HepG2 (cell line): ENCODE data around the gene NACAD. TPM values are rescaled to one million over a fixed set of nuclear protein-coding genes. Genes with fewer than 3 reads are reported as not detected.

Source experiments
- THYN1 ChIP-seq: sonication (generic); formaldehyde crosslinking; IDR thresholded peaks from 2 replicates; pipeline ENCODE4 v1.8.1; 2023; ENCODE audit warnings: low read depth, mild to moderate bottlenecking, moderate library complexity, missing genetic modification reagents, borderline replicate concordance
- WIZ ChIP-seq: sonication (generic); formaldehyde crosslinking; IDR thresholded peaks from 2 replicates; pipeline ENCODE4 v1.5.1; 2020; ENCODE audit warnings: mild to moderate bottlenecking, missing genetic modification reagents
- ZBTB3 ChIP-seq: sonication (generic); formaldehyde crosslinking; IDR thresholded peaks from 2 replicates; pipeline ENCODE4 v1.4.0; 2020; ENCODE audit warnings: low read depth, mild to moderate bottlenecking, moderate library complexity, missing genetic modification reagents, borderline replicate concordance
- ZNF547 ChIP-seq: sonication (generic); formaldehyde crosslinking; IDR thresholded peaks from 2 replicates; pipeline ENCODE4 v1.5.1; 2020; ENCODE audit warnings: mild to moderate bottlenecking, missing genetic modification reagents
- polyA plus RNA-seq, 8 experiments: library from polyadenylated mRNA; depleted of rRNA in 3 of 8; stranded (reverse) in 7 of 8; unstranded in 1 of 8; fragments of >200 nt; fragmentation: Illumina TruSeq in 4 of 8; extraction: Trizol in 4 of 8; gene quantifications; 2 replicates each; pipeline versions ENCODE4 v1.2.1 to v1.2.3, GENCODE V29; 2011 to 2016; ENCODE audit warnings: low read depth in 4 of 8, missing spikeins in 1 of 8, mixed read lengths in 1 of 8; ENCODE audit not compliant: insufficient read depth in 1 of 8
- total RNA-seq, 5 experiments: library from RNA; depleted of rRNA; stranded (reverse); fragments of >200 nt; fragmentation: Illumina TruSeq; extraction: Trizol; gene quantifications; 2 replicates each; pipeline ENCODE4 v1.2.3, GENCODE V29; 2016; ENCODE audit warnings: low read depth in 1 of 5
- TF ChIP-seq, protein P1 (sequence below): sonication (generic); formaldehyde crosslinking; IDR thresholded peaks from 2 replicates; pipeline ENCODE4 v1.4.0; 2020; ENCODE audit warnings: missing genetic modification reagents, borderline replicate concordance
- TF ChIP-seq, protein P2 (sequence below): IDR thresholded peaks from 2 replicates; pipeline ENCODE4 v1.4.0; 2020; ENCODE audit warnings: mild to moderate bottlenecking, missing genetic modification reagents
- TF ChIP-seq, protein P3 (sequence below): sonication (generic); formaldehyde crosslinking; IDR thresholded peaks from 2 replicates; pipeline ENCODE4 v1.4.0; 2020; ENCODE audit warnings: missing genetic modification reagents, borderline replicate concordance
- TF ChIP-seq, protein P4 (sequence below): sonication (generic); formaldehyde crosslinking; IDR thresholded peaks from 2 replicates; pipeline ENCODE4 v1.9.0; 2021; ENCODE audit warnings: missing genetic modification reagents, borderline replicate concordance

Gene NACAD
- total and polyA plus RNA-seq, 2 of the 13 experiments (the other 11 are each of a cell fraction or from before 2014, with no cell fraction given), result 0.04 TPM; not detected in 1

DNA sequence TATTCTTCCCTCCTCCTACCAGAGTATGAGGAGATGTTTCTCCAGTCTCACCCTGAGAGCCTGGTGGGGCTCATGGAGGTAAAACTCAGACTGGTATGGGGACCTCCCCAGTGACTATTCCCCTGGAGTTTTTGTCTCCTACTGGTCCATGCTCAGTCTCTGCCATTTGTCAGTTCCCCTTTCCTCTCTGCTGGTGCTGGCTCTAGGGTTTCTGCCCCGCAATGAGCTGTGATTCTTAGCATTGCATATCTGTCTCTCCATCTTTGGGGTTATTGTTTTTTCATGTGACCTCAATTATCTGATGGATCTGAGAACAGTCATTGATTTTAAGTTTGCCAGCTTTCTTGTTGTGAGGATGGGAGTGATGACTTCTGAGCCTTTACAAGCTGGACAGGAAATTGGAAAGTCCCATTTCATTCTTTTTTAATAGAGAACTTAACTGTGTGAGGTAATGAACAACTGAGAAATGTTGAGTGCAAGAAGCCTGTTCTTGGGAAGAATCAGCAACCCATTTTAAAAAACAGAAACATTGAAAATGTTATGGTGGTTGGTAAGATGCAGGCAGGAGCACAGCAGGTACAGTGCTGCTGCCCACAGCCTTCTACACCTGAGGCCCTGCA lies 26.9 kb downstream of the NACAD start (continued):
- TF ChIP-seq THYN1 (CRISPR knock-in tag) (no peak), ZNF547 (no peak), ZBTB3 (CRISPR knock-in tag) (no peak), WIZ (CRISPR knock-in tag) (no peak)
- TF ChIP-seq, protein P1, sequence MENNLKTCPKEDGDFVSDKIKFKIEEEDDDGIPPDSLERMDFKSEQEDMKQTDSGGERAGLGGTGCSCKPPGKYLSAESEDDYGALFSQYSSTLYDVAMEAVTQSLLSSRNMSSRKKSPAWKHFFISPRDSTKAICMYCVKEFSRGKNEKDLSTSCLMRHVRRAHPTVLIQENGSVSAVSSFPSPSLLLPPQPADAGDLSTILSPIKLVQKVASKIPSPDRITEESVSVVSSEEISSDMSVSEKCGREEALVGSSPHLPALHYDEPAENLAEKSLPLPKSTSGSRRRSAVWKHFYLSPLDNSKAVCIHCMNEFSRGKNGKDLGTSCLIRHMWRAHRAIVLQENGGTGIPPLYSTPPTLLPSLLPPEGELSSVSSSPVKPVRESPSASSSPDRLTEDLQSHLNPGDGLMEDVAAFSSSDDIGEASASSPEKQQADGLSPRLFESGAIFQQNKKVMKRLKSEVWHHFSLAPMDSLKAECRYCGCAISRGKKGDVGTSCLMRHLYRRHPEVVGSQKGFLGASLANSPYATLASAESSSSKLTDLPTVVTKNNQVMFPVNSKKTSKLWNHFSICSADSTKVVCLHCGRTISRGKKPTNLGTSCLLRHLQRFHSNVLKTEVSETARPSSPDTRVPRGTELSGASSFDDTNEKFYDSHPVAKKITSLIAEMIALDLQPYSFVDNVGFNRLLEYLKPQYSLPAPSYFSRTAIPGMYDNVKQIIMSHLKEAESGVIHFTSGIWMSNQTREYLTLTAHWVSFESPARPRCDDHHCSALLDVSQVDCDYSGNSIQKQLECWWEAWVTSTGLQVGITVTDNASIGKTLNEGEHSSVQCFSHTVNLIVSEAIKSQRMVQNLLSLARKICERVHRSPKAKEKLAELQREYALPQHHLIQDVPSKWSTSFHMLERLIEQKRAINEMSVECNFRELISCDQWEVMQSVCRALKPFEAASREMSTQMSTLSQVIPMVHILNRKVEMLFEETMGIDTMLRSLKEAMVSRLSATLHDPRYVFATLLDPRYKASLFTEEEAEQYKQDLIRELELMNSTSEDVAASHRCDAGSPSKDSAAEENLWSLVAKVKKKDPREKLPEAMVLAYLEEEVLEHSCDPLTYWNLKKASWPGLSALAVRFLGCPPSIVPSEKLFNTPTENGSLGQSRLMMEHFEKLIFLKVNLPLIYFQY (CRISPR knock-in tag), result no peak
- TF ChIP-seq, protein P2, sequence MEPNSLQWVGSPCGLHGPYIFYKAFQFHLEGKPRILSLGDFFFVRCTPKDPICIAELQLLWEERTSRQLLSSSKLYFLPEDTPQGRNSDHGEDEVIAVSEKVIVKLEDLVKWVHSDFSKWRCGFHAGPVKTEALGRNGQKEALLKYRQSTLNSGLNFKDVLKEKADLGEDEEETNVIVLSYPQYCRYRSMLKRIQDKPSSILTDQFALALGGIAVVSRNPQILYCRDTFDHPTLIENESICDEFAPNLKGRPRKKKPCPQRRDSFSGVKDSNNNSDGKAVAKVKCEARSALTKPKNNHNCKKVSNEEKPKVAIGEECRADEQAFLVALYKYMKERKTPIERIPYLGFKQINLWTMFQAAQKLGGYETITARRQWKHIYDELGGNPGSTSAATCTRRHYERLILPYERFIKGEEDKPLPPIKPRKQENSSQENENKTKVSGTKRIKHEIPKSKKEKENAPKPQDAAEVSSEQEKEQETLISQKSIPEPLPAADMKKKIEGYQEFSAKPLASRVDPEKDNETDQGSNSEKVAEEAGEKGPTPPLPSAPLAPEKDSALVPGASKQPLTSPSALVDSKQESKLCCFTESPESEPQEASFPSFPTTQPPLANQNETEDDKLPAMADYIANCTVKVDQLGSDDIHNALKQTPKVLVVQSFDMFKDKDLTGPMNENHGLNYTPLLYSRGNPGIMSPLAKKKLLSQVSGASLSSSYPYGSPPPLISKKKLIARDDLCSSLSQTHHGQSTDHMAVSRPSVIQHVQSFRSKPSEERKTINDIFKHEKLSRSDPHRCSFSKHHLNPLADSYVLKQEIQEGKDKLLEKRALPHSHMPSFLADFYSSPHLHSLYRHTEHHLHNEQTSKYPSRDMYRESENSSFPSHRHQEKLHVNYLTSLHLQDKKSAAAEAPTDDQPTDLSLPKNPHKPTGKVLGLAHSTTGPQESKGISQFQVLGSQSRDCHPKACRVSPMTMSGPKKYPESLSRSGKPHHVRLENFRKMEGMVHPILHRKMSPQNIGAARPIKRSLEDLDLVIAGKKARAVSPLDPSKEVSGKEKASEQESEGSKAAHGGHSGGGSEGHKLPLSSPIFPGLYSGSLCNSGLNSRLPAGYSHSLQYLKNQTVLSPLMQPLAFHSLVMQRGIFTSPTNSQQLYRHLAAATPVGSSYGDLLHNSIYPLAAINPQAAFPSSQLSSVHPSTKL (CRISPR knock-in tag), result no peak
- TF ChIP-seq, protein P3, sequence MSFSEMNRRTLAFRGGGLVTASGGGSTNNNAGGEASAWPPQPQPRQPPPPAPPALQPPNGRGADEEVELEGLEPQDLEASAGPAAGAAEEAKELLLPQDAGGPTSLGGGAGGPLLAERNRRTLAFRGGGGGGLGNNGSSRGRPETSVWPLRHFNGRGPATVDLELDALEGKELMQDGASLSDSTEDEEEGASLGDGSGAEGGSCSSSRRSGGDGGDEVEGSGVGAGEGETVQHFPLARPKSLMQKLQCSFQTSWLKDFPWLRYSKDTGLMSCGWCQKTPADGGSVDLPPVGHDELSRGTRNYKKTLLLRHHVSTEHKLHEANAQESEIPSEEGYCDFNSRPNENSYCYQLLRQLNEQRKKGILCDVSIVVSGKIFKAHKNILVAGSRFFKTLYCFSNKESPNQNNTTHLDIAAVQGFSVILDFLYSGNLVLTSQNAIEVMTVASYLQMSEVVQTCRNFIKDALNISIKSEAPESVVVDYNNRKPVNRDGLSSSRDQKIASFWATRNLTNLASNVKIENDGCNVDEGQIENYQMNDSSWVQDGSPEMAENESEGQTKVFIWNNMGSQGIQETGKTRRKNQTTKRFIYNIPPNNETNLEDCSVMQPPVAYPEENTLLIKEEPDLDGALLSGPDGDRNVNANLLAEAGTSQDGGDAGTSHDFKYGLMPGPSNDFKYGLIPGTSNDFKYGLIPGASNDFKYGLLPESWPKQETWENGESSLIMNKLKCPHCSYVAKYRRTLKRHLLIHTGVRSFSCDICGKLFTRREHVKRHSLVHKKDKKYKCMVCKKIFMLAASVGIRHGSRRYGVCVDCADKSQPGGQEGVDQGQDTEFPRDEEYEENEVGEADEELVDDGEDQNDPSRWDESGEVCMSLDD, result no peak
- TF ChIP-seq, protein P4, sequence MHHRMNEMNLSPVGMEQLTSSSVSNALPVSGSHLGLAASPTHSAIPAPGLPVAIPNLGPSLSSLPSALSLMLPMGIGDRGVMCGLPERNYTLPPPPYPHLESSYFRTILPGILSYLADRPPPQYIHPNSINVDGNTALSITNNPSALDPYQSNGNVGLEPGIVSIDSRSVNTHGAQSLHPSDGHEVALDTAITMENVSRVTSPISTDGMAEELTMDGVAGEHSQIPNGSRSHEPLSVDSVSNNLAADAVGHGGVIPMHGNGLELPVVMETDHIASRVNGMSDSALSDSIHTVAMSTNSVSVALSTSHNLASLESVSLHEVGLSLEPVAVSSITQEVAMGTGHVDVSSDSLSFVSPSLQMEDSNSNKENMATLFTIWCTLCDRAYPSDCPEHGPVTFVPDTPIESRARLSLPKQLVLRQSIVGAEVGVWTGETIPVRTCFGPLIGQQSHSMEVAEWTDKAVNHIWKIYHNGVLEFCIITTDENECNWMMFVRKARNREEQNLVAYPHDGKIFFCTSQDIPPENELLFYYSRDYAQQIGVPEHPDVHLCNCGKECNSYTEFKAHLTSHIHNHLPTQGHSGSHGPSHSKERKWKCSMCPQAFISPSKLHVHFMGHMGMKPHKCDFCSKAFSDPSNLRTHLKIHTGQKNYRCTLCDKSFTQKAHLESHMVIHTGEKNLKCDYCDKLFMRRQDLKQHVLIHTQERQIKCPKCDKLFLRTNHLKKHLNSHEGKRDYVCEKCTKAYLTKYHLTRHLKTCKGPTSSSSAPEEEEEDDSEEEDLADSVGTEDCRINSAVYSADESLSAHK (CRISPR knock-in tag), result no peak
